LNCaP clone FGC (cell line): ENCODE data around the gene MAP3K14.

Source experiments
- DNase-seq: peaks from one replicate; pipeline ENCODE4 v3.0.0-alpha.2; 2011; ENCODE audit warnings: low read depth
- H3K4me3 ChIP-seq: 2 replicates; pipeline ENCODE4 v1.5.1; 2011; ENCODE audit warnings: mild to moderate bottlenecking, low read depth, low read length, control low read depth
- CTCF ChIP-seq: IDR thresholded peaks from 2 replicates; pipeline ENCODE4 v1.5.1; 2012; ENCODE audit warnings: mild to moderate bottlenecking; ENCODE audit not compliant: control insufficient read depth, insufficient read depth; ENCODE audit errors: extremely low read depth

Gene MAP3K14

GRCh38 chr17:45334701-45335677, 18.2 kb upstream of the MAP3K14 start:
- no peak overlapping the region for H3K4me3 ChIP-seq
- TF ChIP-seq CTCF: no peak
- DNase-seq: no peak

DNA sequence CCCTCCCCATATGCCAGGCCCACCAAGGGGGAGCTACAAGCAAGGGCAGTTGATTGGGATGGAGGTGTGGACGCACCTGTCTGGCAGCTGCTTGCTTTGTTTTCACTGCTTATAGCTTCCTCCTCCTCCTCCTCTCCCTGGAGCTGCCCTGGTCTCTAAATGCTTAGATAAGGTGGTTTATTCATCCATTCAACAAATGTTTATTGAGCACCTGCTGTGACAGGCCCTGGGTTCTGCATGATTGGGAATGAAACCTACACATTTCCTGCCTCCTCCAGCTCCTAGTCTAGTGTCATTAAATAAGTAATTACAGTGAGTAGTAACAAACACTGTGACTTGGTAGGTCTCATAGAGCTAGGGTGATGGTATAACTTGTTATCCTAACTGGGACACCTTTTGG, 17.4 kb upstream of the MAP3K14 start:
- TF ChIP-seq CTCF: no peak
- no peak overlapping the region for H3K4me3 ChIP-seq
- no peak for DNase-seq

DNA sequence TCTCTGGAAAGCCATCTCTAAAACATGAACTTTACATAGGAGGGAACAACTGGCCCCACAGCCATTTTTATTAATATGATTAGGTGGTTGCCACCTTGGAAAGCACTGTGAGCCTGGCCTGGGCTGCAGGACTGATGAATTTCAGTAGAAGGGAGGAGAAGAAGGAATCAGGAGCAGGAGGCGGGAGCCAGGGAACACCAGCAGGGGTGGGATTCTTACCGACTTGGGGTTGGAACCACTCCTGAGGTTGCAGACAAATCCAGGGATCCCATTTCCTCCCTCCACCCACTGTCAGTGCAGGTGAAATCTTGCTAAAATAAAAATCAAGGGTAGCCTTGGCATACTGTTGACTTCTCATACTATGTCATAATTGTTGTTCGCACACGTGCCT, 16.9 kb upstream of the MAP3K14 start:
- TF ChIP-seq CTCF: no peak
- no peak overlapping the region for H3K4me3 ChIP-seq
- DNase-seq: no peak

- no peak for DNase-seq
- TF ChIP-seq CTCF: no peak
- no peak overlapping the region for H3K4me3 ChIP-seq
Observed at GRCh38 chr17:45332989-45333701, 16.3 kb upstream of the MAP3K14 start.

- no peak for DNase-seq
- no peak for TF ChIP-seq CTCF
Observed at GRCh38 chr17:45332505-45332904, 15.7 kb upstream of the MAP3K14 start.

GRCh38 chr17:45326626-45327025, 9.8 kb upstream of the MAP3K14 start:
- TF ChIP-seq CTCF: no peak
- no peak overlapping the region for H3K4me3 ChIP-seq
- DNase-seq: no peak

More at GRCh38 chr17:45332505-45332904, 15.7 kb upstream of the MAP3K14 start:
- no peak overlapping the region for H3K4me3 ChIP-seq
